ENCODE data around the gene KBTBD12. TPM values are rescaled to one million over a fixed set of nuclear protein-coding genes. Genes with fewer than 3 reads are reported as not detected.

The KBTBD12 gene
- total and polyA plus RNA-seq, 5 donors from 2014 or later, result not detected

DNA sequence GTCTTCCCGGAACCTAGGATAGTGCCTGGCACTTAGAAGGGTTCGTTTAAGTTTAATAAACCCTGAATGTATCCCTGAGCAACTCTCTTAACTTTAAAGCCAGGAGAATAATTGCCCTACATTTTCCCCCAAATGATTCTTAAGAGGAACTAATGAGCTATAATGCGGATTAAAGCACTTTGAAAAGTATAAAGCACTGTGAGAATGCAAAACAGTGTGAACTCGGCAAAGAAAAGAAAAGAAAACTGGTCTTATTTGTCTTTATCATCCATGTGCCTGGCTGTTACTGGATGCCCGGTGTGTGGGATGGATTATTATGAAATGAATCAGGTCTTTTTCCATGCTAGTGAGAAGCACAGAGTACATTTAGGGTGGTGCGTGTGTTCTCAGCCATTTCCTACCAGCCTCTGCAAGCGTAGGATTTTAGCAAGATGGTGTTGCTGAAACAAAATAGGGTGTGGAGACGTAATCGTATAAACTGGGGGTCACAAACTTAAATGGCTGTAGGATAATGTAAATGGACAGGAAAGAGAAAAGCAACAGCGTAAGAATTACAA lies 983 bp downstream of the KBTBD12 start:
- DNase-seq (no peak), ATAC-seq (ENCODE audit: low read depth in 2 of 2) (no peak)
- Mint-ChIP-seq H3K4me1 (peaks cover 0 to 2% (median 1%) of the 10 kb centered on the region in 4 donors), H3K36me3 (no peaks in the 10 kb centered on the region), H3K27me3 (peaks cover 45% of the 10 kb centered on the region), H3K9me3 (peaks cover 0 to 6% (median 0%) of the 10 kb centered on the region in 7 donors), H3K27ac (no peak overlapping the region), H3K4me3 (no peak overlapping the region)
- peaks cover 0 to 3% of the 10 kb centered on the region in 2 experiments for H3K9me3 ChIP-seq (ENCODE audit: control insufficient read depth in 2 of 2, low read length in 2 of 2)
- H3K27me3 ChIP-seq (ENCODE audit: control insufficient read depth, insufficient read depth, low read length), result peaks cover 8% of the 10 kb centered on the region
- H3K36me3 ChIP-seq (ENCODE audit: control insufficient read depth, insufficient read depth, low read length), result no peaks in the 10 kb centered on the region
- H3K4me3 ChIP-seq (ENCODE audit: low read depth, low read length), result no peak overlapping the region
- H3K27ac ChIP-seq (ENCODE audit: insufficient read depth, low read length, poor library complexity, severe bottlenecking), result no peak overlapping the region
- no peaks in the 10 kb centered on the region for H3K4me1 ChIP-seq (ENCODE audit: control insufficient read depth, insufficient read depth, low read length, poor library complexity, severe bottlenecking)

DNA sequence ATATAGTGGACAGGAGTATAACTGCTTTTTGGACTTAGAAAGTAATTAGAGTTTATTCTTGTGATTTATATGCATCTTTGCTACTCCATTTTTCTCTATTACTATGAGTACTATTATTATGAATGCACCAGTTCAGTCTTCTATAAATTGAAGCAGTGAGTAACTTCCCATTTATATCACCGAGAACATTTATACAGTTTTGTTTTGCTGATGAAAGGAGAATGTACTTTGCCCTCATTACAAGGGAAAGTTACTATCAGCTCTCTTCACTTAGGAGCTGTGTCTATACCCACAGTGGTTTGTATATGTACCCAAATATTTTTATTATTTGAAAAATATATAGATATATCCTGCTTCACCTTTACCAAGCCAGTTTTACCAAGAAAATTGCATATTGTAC lies 5.7 kb downstream of the KBTBD12 start:
- H3K4me1 ChIP-seq (ENCODE audit: control insufficient read depth, insufficient read depth, low read length, poor library complexity, severe bottlenecking), result no peaks in the 10 kb centered on the region
- no peak for ATAC-seq (ENCODE audit: low read depth in 2 of 2)
- H3K4me3 Mint-ChIP-seq, result no peak overlapping the region
- no peak overlapping the region for H3K27ac ChIP-seq (ENCODE audit: insufficient read depth, low read length, poor library complexity, severe bottlenecking)
- H3K27me3 ChIP-seq (ENCODE audit: control insufficient read depth, insufficient read depth, low read length), result peaks cover 13% of the 10 kb centered on the region
- DNase-seq, result no peak
- no peak overlapping the region for H3K27ac Mint-ChIP-seq
- peaks cover 37% of the 10 kb centered on the region for H3K27me3 Mint-ChIP-seq
- no peaks in the 10 kb centered on the region for H3K9me3 ChIP-seq (ENCODE audit: control insufficient read depth in 2 of 2, low read length in 2 of 2)
- no peaks in the 10 kb centered on the region for H3K9me3 Mint-ChIP-seq
- H3K36me3 ChIP-seq (ENCODE audit: control insufficient read depth, insufficient read depth, low read length), result no peaks in the 10 kb centered on the region
- H3K4me1 Mint-ChIP-seq, result peaks cover 0 to 6% (median 2%) of the 10 kb centered on the region in 4 donors
- H3K36me3 Mint-ChIP-seq, result no peaks in the 10 kb centered on the region
- no peak overlapping the region for H3K4me3 ChIP-seq (ENCODE audit: low read depth, low read length)

DNA sequence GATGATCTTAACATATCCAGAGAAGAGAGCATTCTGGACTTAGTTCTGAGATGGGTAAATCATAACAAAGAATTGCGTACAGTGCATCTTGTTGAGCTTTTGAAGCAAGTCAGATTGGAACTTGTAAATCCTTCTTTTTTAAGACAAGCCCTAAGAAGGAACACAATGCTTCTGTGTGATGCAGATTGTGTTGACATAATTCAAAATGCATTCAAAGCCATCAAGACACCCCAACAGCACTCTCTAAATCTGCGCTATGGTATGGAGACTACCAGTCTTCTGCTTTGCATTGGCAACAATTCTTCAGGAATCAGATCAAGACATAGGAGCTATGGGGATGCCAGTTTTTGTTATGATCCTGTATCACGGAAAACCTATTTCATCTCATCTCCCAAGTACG lies 8.6 kb downstream of the KBTBD12 start:
- H3K27me3 Mint-ChIP-seq, result peaks cover 38% of the 10 kb centered on the region

DNA sequence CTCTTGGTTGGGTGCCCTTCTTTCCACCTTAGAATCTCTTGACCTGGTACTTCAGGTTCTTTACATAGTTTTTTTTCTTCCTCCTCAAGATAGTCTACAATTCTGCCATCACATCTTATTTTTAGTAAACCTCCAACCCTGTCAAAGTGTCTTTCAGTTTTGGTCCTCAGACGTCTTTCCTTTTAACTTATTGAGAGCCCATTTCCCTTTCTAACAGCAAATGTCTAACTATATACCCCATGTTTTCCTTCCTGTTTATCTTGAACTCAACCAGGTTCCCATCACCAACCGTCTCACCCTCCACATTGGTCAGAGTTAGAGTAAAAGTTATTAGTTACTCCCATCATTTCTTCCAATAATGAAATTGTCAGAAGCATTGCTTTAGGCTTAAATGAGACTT lies 10.4 kb downstream of the KBTBD12 start:
- H3K9me3 ChIP-seq (ENCODE audit: control insufficient read depth in 2 of 2, low read length in 2 of 2), result no peaks in the 10 kb centered on the region
- ATAC-seq (ENCODE audit: low read depth in 2 of 2) (no peak), DNase-seq (no peak)
- H3K27ac ChIP-seq (ENCODE audit: insufficient read depth, low read length, poor library complexity, severe bottlenecking), result no peak overlapping the region
- Mint-ChIP-seq H3K36me3 (no peaks in the 10 kb centered on the region), H3K4me3 (no peak overlapping the region), H3K4me1 (peaks cover 0 to 6% (median 2%) of the 10 kb centered on the region in 4 donors), H3K27ac (no peak overlapping the region), H3K27me3 (peaks cover 46% of the 10 kb centered on the region), H3K9me3 (no peaks in the 10 kb centered on the region)
- no peak overlapping the region for H3K4me3 ChIP-seq (ENCODE audit: low read depth, low read length)
- H3K4me1 ChIP-seq (ENCODE audit: control insufficient read depth, insufficient read depth, low read length, poor library complexity, severe bottlenecking), result no peaks in the 10 kb centered on the region
- H3K36me3 ChIP-seq (ENCODE audit: control insufficient read depth, insufficient read depth, low read length), result no peaks in the 10 kb centered on the region
- H3K27me3 ChIP-seq (ENCODE audit: control insufficient read depth, insufficient read depth, low read length), result peaks cover 24% of the 10 kb centered on the region

More for the DNA sequence above, 8.6 kb downstream of the KBTBD12 start:
- peaks cover 0 to 6% (median 2%) of the 10 kb centered on the region in 4 donors for H3K4me1 Mint-ChIP-seq
- H3K9me3 Mint-ChIP-seq, result no peaks in the 10 kb centered on the region
- no peaks in the 10 kb centered on the region for H3K4me1 ChIP-seq (ENCODE audit: control insufficient read depth, insufficient read depth, low read length, poor library complexity, severe bottlenecking)
- no peak overlapping the region for H3K4me3 Mint-ChIP-seq
- H3K27ac Mint-ChIP-seq, result no peak overlapping the region
- H3K36me3 Mint-ChIP-seq, result no peaks in the 10 kb centered on the region
- H3K9me3 ChIP-seq (ENCODE audit: control insufficient read depth in 2 of 2, low read length in 2 of 2), result no peaks in the 10 kb centered on the region
- H3K36me3 ChIP-seq (ENCODE audit: control insufficient read depth, insufficient read depth, low read length), result no peaks in the 10 kb centered on the region
- H3K4me3 ChIP-seq (ENCODE audit: low read depth, low read length), result no peak overlapping the region
- DNase-seq (no peak), ATAC-seq (ENCODE audit: low read depth in 2 of 2) (no peak)
- peaks cover 21% of the 10 kb centered on the region for H3K27me3 ChIP-seq (ENCODE audit: control insufficient read depth, insufficient read depth, low read length)
- H3K27ac ChIP-seq (ENCODE audit: insufficient read depth, low read length, poor library complexity, severe bottlenecking), result no peak overlapping the region

DNA sequence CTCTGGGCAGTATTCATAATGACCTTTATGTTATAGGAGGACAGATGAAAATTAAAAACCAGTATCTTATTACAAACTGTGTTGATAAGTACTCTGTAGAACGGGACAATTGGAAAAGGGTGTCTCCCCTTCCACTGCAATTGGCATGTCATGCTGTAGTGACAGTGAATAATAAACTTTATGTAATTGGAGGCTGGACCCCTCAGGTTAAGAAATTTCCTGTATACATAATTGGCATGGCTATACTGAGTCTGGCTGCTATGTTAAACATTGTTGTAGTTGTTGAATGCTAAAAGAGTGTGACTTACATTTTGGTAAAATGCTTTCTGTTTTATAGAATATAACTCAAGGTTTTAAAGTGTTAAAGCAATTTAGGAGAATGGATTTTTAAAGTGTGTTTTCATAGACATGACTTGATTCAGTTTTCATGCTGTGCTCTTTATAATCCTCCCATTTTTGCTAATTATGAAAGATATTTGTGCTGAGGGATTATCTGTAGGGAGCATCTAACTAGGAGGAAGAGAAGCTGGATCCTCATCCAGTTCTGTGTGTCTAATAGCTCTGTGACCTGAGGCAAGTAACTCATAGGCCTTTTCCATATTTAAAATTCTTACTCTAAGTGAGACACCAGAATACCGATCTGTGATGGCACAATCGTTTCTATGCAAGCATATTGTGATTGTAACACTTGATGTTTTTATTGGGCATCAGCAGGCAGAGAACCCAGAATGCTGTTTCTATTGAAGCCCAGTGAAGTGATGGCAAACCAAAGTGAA lies 13.0 kb downstream of the KBTBD12 start:
- Histone ChIP-seq H3K27ac (ENCODE audit: insufficient read depth, low read length, poor library complexity, severe bottlenecking) (no peak overlapping the region), H3K9me3 (ENCODE audit: control insufficient read depth in 2 of 2, low read length in 2 of 2) (no peaks in the 10 kb centered on the region), H3K36me3 (ENCODE audit: control insufficient read depth, insufficient read depth, low read length) (no peaks in the 10 kb centered on the region), H3K27me3 (ENCODE audit: control insufficient read depth, insufficient read depth, low read length) (peaks cover 28% of the 10 kb centered on the region), H3K4me1 (ENCODE audit: control insufficient read depth, insufficient read depth, low read length, poor library complexity, severe bottlenecking) (no peaks in the 10 kb centered on the region), H3K4me3 (ENCODE audit: low read depth, low read length) (no peak overlapping the region)
- no peaks in the 10 kb centered on the region for H3K36me3 Mint-ChIP-seq
- H3K9me3 Mint-ChIP-seq, result no peaks in the 10 kb centered on the region
- peaks cover 50% of the 10 kb centered on the region for H3K27me3 Mint-ChIP-seq
- DNase-seq (no peak), ATAC-seq (ENCODE audit: low read depth in 2 of 2) (no peak)
- H3K27ac Mint-ChIP-seq, result no peak overlapping the region
- H3K4me1 Mint-ChIP-seq, result peaks cover 0 to 6% (median 2%) of the 10 kb centered on the region in 4 donors
- no peak overlapping the region for H3K4me3 Mint-ChIP-seq

DNA sequence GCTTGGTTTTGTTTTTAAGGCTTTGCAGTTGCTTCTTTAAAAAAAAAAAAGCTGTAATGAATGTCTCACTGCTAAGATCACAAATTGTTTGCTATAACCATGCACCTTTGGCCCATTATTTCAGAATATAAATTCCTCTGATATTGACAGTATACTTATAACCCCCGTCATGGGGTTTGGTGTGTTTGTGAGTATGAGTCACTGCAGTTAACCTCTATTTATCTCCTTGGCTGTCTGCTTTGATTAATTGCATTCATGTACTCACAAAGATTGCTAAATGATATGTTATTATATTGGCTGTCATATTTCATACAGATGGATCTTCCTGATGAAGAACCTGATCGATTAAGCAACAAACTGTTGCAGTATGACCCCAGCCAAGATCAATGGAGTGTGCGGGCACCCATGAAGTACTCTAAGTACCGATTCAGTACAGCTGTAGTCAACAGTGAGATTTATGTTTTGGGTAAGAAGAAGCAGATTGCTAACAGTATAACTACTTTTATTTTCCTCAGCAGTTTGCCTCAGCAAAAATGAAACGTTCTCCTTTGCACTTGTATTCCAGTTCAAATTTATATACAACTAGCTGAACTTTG lies 14.9 kb downstream of the KBTBD12 start:
- Histone ChIP-seq H3K36me3 (ENCODE audit: control insufficient read depth, insufficient read depth, low read length) (no peaks in the 10 kb centered on the region), H3K27ac (ENCODE audit: insufficient read depth, low read length, poor library complexity, severe bottlenecking) (no peak overlapping the region), H3K9me3 (ENCODE audit: control insufficient read depth in 2 of 2, low read length in 2 of 2) (no peaks in the 10 kb centered on the region), H3K4me3 (ENCODE audit: low read depth, low read length) (no peak overlapping the region), H3K4me1 (ENCODE audit: control insufficient read depth, insufficient read depth, low read length, poor library complexity, severe bottlenecking) (no peaks in the 10 kb centered on the region), H3K27me3 (ENCODE audit: control insufficient read depth, insufficient read depth, low read length) (peaks cover 27% of the 10 kb centered on the region)
- no peak overlapping the region for H3K4me3 Mint-ChIP-seq
- no peak overlapping the region for H3K27ac Mint-ChIP-seq
- no peaks in the 10 kb centered on the region for H3K9me3 Mint-ChIP-seq
- H3K4me1 Mint-ChIP-seq, result peaks cover 0 to 6% (median 2%) of the 10 kb centered on the region in 4 donors
- DNase-seq (no peak), ATAC-seq (ENCODE audit: low read depth in 2 of 2) (no peak)
- no peaks in the 10 kb centered on the region for H3K36me3 Mint-ChIP-seq
- peaks cover 63% of the 10 kb centered on the region for H3K27me3 Mint-ChIP-seq

DNA sequence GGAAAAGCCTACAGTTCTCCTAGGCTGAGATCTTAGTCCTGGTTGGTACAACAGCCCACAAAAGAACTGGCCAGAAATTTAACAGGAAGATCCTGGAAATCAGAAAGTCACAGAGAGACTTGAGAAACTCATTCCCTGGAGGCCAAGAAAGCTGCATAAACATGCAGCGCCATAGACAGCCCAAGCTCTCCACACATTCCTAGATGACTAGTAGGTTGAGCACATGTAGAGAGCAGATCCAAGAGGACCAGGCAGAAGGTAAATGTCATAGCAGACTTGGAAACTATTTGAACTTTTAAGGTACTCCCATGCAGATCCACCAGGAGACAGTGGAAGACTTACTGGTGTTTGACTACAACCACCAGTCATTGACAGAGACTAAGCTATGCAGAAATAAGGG lies 18.4 kb downstream of the KBTBD12 start:
- Mint-ChIP-seq H3K27me3 (peaks cover 67% of the 10 kb centered on the region), H3K9me3 (peaks cover 0 to 5% (median 0%) of the 10 kb centered on the region in 7 donors), H3K27ac (no peak overlapping the region), H3K4me3 (no peak overlapping the region), H3K36me3 (no peaks in the 10 kb centered on the region), H3K4me1 (no peaks in the 10 kb centered on the region)
- H3K4me3 ChIP-seq (ENCODE audit: low read depth, low read length), result no peak overlapping the region
- H3K27ac ChIP-seq (ENCODE audit: insufficient read depth, low read length, poor library complexity, severe bottlenecking), result no peak overlapping the region
- no peaks in the 10 kb centered on the region for H3K9me3 ChIP-seq (ENCODE audit: control insufficient read depth in 2 of 2, low read length in 2 of 2)
- ATAC-seq (ENCODE audit: low read depth in 2 of 2) (no peak), DNase-seq (no peak)
- peaks cover 19% of the 10 kb centered on the region for H3K27me3 ChIP-seq (ENCODE audit: control insufficient read depth, insufficient read depth, low read length)
- H3K4me1 ChIP-seq (ENCODE audit: control insufficient read depth, insufficient read depth, low read length, poor library complexity, severe bottlenecking), result no peaks in the 10 kb centered on the region
- H3K36me3 ChIP-seq (ENCODE audit: control insufficient read depth, insufficient read depth, low read length), result no peaks in the 10 kb centered on the region

Data from CD4-positive, CD25-positive, alpha-beta regulatory T cell (primary cell).